ENCODE measurements around the gene CXCR3.
"Not testable (repeated sequence)": the region's sequence is repeated elsewhere in the genome, so short reads cannot be mapped to it uniquely, and the experiment has no call there.

The CXCR3 gene

GRCh38 chrX:71659342-71659741, 41.0 kb upstream of the CXCR3 start:
- DNase-seq (ENCODE audit: insufficient read length) (no peak), FAIRE-seq (no peak)
- TF ChIP-seq POLR2A (IDR thresholded peaks at IDR 0.05; ENCODE audit: low read depth, low read length): no peak
- no peak for TF ChIP-seq TAF1 (IDR thresholded peaks at IDR 0.05; ENCODE audit: borderline replicate concordance, low read depth, low read length)
- no peak for TF ChIP-seq POLR2AphosphoS5 (IDR thresholded peaks at IDR 0.05; ENCODE audit: low read depth, low read length)

GRCh38 chrX:71657267-71657666, 39.0 kb upstream of the CXCR3 start:
- TF ChIP-seq TAF1 (IDR thresholded peaks at IDR 0.05; ENCODE audit: borderline replicate concordance, low read depth, low read length) (no peak), POLR2A (IDR thresholded peaks at IDR 0.05; ENCODE audit: low read depth, low read length) (no peak), POLR2AphosphoS5 (IDR thresholded peaks at IDR 0.05; ENCODE audit: low read depth, low read length) (no peak)
- FAIRE-seq: no peak
- no peak for DNase-seq (ENCODE audit: insufficient read length)

- FAIRE-seq (no peak), DNase-seq (ENCODE audit: insufficient read length) (no peak)
- no peak for TF ChIP-seq POLR2A (IDR thresholded peaks at IDR 0.05; ENCODE audit: low read depth, low read length)
- no peak for TF ChIP-seq TAF1 (IDR thresholded peaks at IDR 0.05; ENCODE audit: borderline replicate concordance, low read depth, low read length)
- no peak for TF ChIP-seq POLR2AphosphoS5 (IDR thresholded peaks at IDR 0.05; ENCODE audit: low read depth, low read length)
Measured at GRCh38 chrX:71653344-71653743, 35.0 kb upstream of the CXCR3 start.

- TF ChIP-seq POLR2AphosphoS5 (IDR thresholded peaks at IDR 0.05; ENCODE audit: low read depth, low read length): no peak
- no peak for TF ChIP-seq POLR2A (IDR thresholded peaks at IDR 0.05; ENCODE audit: low read depth, low read length)
- no peak for TF ChIP-seq TAF1 (IDR thresholded peaks at IDR 0.05; ENCODE audit: borderline replicate concordance, low read depth, low read length)
- DNase-seq (ENCODE audit: insufficient read length) (no peak), FAIRE-seq (peak; percentile 92)
Measured at GRCh38 chrX:71652405-71652804, 34.1 kb upstream of the CXCR3 start.

GRCh38 chrX:71650333-71650969, 32.1 kb upstream of the CXCR3 start:
- no peak for TF ChIP-seq POLR2A (IDR thresholded peaks at IDR 0.05; ENCODE audit: low read depth, low read length)
- no peak for TF ChIP-seq TAF1 (IDR thresholded peaks at IDR 0.05; ENCODE audit: borderline replicate concordance, low read depth, low read length)
- peak; percentile 74 for FAIRE-seq
- DNase-seq (ENCODE audit: insufficient read length): no peak

GRCh38 chrX:71644406-71644805, 26.1 kb upstream of the CXCR3 start:
- FAIRE-seq; DNase-seq (ENCODE audit: insufficient read length): not testable (repeated sequence)

GRCh38 chrX:71640002-71640401, 21.7 kb upstream of the CXCR3 start:
- TF ChIP-seq POLR2A (IDR thresholded peaks at IDR 0.05; ENCODE audit: low read depth, low read length): no peak
- TF ChIP-seq TAF1 (IDR thresholded peaks at IDR 0.05; ENCODE audit: borderline replicate concordance, low read depth, low read length): no peak
- TF ChIP-seq POLR2AphosphoS5 (IDR thresholded peaks at IDR 0.05; ENCODE audit: low read depth, low read length): no peak
- DNase-seq (ENCODE audit: insufficient read length): no peak
- no peak for FAIRE-seq

GRCh38 chrX:71638409-71638808, 20.1 kb upstream of the CXCR3 start:
- TF ChIP-seq POLR2AphosphoS5 (IDR thresholded peaks at IDR 0.05; ENCODE audit: low read depth, low read length): no peak
- TF ChIP-seq POLR2A (IDR thresholded peaks at IDR 0.05; ENCODE audit: low read depth, low read length): no peak
- no peak for TF ChIP-seq TAF1 (IDR thresholded peaks at IDR 0.05; ENCODE audit: borderline replicate concordance, low read depth, low read length)
- no peak for FAIRE-seq
- DNase-seq (ENCODE audit: insufficient read length): no peak

- peak; percentile 66 for FAIRE-seq
- TF ChIP-seq POLR2A (IDR thresholded peaks at IDR 0.05; ENCODE audit: low read depth, low read length): no peak
- TF ChIP-seq TAF1 (IDR thresholded peaks at IDR 0.05; ENCODE audit: borderline replicate concordance, low read depth, low read length): no peak
- TF ChIP-seq POLR2AphosphoS5 (IDR thresholded peaks at IDR 0.05; ENCODE audit: low read depth, low read length): no peak
- no peak for DNase-seq (ENCODE audit: insufficient read length)
Measured at GRCh38 chrX:71637848-71638247, 19.5 kb upstream of the CXCR3 start.

- no peak for TF ChIP-seq TAF1 (IDR thresholded peaks at IDR 0.05; ENCODE audit: borderline replicate concordance, low read depth, low read length)
- no peak for TF ChIP-seq POLR2A (IDR thresholded peaks at IDR 0.05; ENCODE audit: low read depth, low read length)
- no peak for TF ChIP-seq POLR2AphosphoS5 (IDR thresholded peaks at IDR 0.05; ENCODE audit: low read depth, low read length)
- DNase-seq (ENCODE audit: insufficient read length) (no peak), FAIRE-seq (peak; percentile 33)
Measured at GRCh38 chrX:71637253-71637618, 18.9 kb upstream of the CXCR3 start.

- DNase-seq (ENCODE audit: insufficient read length) (no peak), FAIRE-seq (no peak)
- TF ChIP-seq POLR2A (IDR thresholded peaks at IDR 0.05; ENCODE audit: low read depth, low read length) (no peak), POLR2AphosphoS5 (IDR thresholded peaks at IDR 0.05; ENCODE audit: low read depth, low read length) (no peak), TAF1 (IDR thresholded peaks at IDR 0.05; ENCODE audit: borderline replicate concordance, low read depth, low read length) (no peak)
Measured at GRCh38 chrX:71636438-71637252, 18.3 kb upstream of the CXCR3 start.

GRCh38 chrX:71634366-71634765, 16.1 kb upstream of the CXCR3 start:
- TF ChIP-seq POLR2A (IDR thresholded peaks at IDR 0.05; ENCODE audit: low read depth, low read length) (no peak), TAF1 (IDR thresholded peaks at IDR 0.05; ENCODE audit: borderline replicate concordance, low read depth, low read length) (no peak), POLR2AphosphoS5 (IDR thresholded peaks at IDR 0.05; ENCODE audit: low read depth, low read length) (no peak)
- FAIRE-seq (no peak), DNase-seq (ENCODE audit: insufficient read length) (no peak)
